BE2C (cell line): ENCODE measurements around the gene IGHMBP2.

Experiments used
- DNase-seq: peaks from one replicate; pipeline ENCODE4 v3.0.0-alpha.2; 2020
- H3K27me3 ChIP-seq: fragments of 250-450 bp; sonication (Bioruptor Pico); 2 replicates; pipeline ENCODE4 v1.5.1; 2020; ENCODE audit warnings: mild to moderate bottlenecking
- H3K36me3 ChIP-seq: fragments of 250-450 bp; sonication (Bioruptor Pico); 2 replicates; pipeline ENCODE4 v1.5.1; 2020; ENCODE audit warnings: mild to moderate bottlenecking
- H3K4me1 ChIP-seq: fragments of 250-450 bp; sonication (Bioruptor Pico); 2 replicates; pipeline ENCODE4 v1.5.1; 2020
- H3K4me3 ChIP-seq: 2 replicates; pipeline ENCODE4 v1.5.1; 2011; ENCODE audit warnings: low read depth, low read length
- H3K9me3 ChIP-seq: fragments of 250-450 bp; sonication (Bioruptor Pico); 2 replicates; pipeline ENCODE4 v1.5.1; 2020
- CTCF ChIP-seq: IDR thresholded peaks from 2 replicates; pipeline ENCODE4 v1.5.1; 2012; ENCODE audit warnings: mild to moderate bottlenecking, low read depth, low read length

The IGHMBP2 gene

DNA sequence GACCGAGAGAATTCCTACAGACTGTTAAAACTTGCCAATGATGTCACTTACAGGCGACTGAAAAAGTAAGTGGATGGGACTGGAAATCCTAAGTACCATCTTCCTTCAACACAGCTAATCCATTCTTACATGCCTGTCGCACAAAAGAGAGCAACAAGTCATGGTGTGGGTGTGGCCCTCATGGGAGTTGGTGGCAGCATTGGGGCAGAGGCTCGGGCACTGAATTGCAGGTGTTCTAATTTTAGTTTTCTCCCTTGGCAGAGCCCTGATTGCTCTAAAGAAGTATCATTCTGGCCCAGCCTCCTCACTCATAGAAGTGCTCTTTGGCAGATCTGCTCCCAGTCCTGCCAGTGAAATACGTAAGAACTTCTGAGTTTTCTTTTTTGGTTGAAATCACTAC, 4.6 kb downstream of the IGHMBP2 start:
- Histone ChIP-seq H3K27me3 (no peaks in the 10 kb centered on the region), H3K36me3 (peaks cover 51% of the 10 kb centered on the region), H3K9me3 (no peaks in the 10 kb centered on the region), H3K4me3 (no peak overlapping the region), H3K4me1 (peaks cover 3% of the 10 kb centered on the region; the same call in 1 of the 2 replicates)
- TF ChIP-seq CTCF: no peak
- no peak for DNase-seq

GRCh38 chr11:68910965-68911364, 7.3 kb downstream of the IGHMBP2 start:
- H3K4me3 ChIP-seq: no peak overlapping the region
- DNase-seq: no peak
- peaks cover 66% of the 10 kb centered on the region for H3K36me3 ChIP-seq
- TF ChIP-seq CTCF: no peak
- no peaks in the 10 kb centered on the region for H3K27me3 ChIP-seq
- no peaks in the 10 kb centered on the region for H3K9me3 ChIP-seq
- no peaks in the 10 kb centered on the region for H3K4me1 ChIP-seq

DNA sequence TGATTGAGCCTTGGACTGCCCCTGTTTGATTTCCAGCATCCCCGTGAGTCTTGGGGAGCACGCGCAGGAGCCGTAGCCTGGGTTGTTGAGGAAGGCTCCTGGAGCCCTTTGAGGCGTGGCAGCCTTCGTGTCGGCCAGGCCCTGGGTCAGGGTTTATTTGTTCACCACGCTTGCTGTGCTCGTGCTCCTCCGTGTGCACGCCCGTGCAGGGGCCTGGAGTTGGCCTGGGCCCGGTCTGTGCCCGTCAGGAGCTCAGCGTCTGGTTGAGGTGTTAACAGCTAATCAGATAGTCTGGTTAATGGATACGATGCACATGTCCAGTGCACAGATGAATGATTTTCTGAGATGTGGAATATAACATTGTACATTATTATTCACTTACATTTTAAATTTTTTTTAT, 8.0 kb downstream of the IGHMBP2 start:
- no peak for DNase-seq
- Histone ChIP-seq H3K9me3 (no peaks in the 10 kb centered on the region), H3K4me1 (no peaks in the 10 kb centered on the region), H3K36me3 (peaks cover 69% of the 10 kb centered on the region), H3K4me3 (no peak overlapping the region), H3K27me3 (no peaks in the 10 kb centered on the region)
- TF ChIP-seq CTCF: no peak

GRCh38 chr11:68912254-68912653, 8.6 kb downstream of the IGHMBP2 start:
- Histone ChIP-seq H3K27me3 (no peaks in the 10 kb centered on the region), H3K4me3 (no peak overlapping the region), H3K36me3 (peaks cover 65% of the 10 kb centered on the region), H3K4me1 (no peaks in the 10 kb centered on the region), H3K9me3 (no peaks in the 10 kb centered on the region)
- no peak for TF ChIP-seq CTCF
- DNase-seq: no peak

DNA sequence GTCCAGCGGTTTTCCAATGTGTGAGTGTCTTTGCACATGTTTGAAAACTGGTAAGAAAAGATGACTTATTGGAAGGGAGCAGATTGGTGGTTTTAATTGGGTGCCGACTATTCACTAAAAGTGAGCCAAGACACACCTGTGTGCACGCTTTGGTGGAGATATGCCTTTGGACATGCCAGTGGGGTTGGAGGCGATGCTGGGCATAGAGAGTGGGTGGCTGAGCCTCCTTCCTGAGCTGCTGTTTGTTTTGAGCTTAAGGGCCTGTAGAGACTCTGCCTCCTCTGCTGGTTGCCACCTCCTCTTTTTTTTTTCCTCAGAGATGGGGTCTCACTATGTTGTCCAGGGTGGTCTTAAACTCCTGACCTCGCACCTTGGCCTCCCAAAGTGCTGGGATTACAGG, 9.5 kb downstream of the IGHMBP2 start:
- DNase-seq: no peak
- Histone ChIP-seq H3K27me3 (no peaks in the 10 kb centered on the region), H3K4me1 (no peaks in the 10 kb centered on the region), H3K4me3 (no peak overlapping the region), H3K36me3 (peaks cover 68% of the 10 kb centered on the region), H3K9me3 (no peaks in the 10 kb centered on the region)
- TF ChIP-seq CTCF: no peak

DNA sequence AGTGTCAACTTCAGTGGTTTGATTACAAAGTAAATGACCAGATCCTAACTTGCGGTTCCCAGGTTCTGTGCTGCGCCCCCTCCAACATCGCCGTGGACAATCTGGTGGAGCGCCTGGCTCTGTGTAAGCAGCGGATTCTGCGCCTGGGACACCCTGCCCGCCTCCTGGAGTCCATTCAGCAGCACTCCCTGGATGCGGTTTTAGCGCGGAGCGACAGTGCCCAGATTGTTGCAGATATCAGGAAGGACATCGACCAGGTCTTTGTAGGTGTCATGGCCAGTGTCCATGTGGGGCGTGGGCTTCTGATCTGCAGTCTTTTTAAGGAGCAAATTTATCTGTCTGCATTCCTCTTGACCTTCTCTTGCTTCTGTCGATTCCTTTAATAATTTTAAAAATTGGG, 11.1 kb downstream of the IGHMBP2 start:
- Histone ChIP-seq H3K4me3 (no peak overlapping the region), H3K36me3 (peaks cover 65% of the 10 kb centered on the region), H3K27me3 (no peaks in the 10 kb centered on the region), H3K9me3 (no peaks in the 10 kb centered on the region), H3K4me1 (no peaks in the 10 kb centered on the region)
- no peak for TF ChIP-seq CTCF
- no peak for DNase-seq
